CD4-positive, CD25-positive, alpha-beta regulatory T cell (primary cell): ENCODE data around the gene ADORA1. TPM values are rescaled to one million over a fixed set of nuclear protein-coding genes. Genes with fewer than 3 reads are reported as not detected.

Experiments
- ATAC-seq, 2 donors: fragments of 150-1000 bp; cut with Tn5 transposase; one replicate each; pipeline ENCODE4 v1.10.0; 2021; ENCODE audit warnings: low read depth in 2 of 2, moderate number of reproducible peaks in 2 of 2, moderate library complexity in 1 of 2
- DNase-seq, 3 donors: peaks; one replicate each; pipeline versions ENCODE4 v3.0.0 to v3.0.0-alpha.2; 2012 to 2022; ENCODE audit warnings: mixed read lengths in 1 of 3
- H3K27ac ChIP-seq: one replicate; pipeline ENCODE4 v1.7.0; 2013; ENCODE audit warnings: mild to moderate bottlenecking, low read length; ENCODE audit not compliant: insufficient read depth, poor library complexity, severe bottlenecking
- H3K27me3 ChIP-seq: one replicate; pipeline ENCODE4 v1.7.0; 2013; ENCODE audit warnings: low read length; ENCODE audit not compliant: control insufficient read depth, insufficient read depth
- H3K36me3 ChIP-seq: one replicate; pipeline ENCODE4 v1.7.0; 2013; ENCODE audit warnings: mild to moderate bottlenecking, low read length, moderate library complexity; ENCODE audit not compliant: control insufficient read depth, insufficient read depth
- H3K4me1 ChIP-seq: 2 replicates; pipeline ENCODE4 v1.7.0; 2013; ENCODE audit warnings: mild to moderate bottlenecking, low read length; ENCODE audit not compliant: insufficient read depth, control insufficient read depth, poor library complexity, severe bottlenecking
- H3K4me3 ChIP-seq: one replicate; pipeline ENCODE4 v1.7.0; 2013; ENCODE audit warnings: low read depth, mild to moderate bottlenecking, low read length, moderate library complexity
- H3K9me3 ChIP-seq, 2 experiments: 1 replicate in 1 of 2; 2 replicates in 1 of 2; pipeline ENCODE4 v1.7.0; 2013; ENCODE audit warnings: low read length in 2 of 2, mild to moderate bottlenecking in 1 of 2, moderate library complexity in 1 of 2; ENCODE audit not compliant: control insufficient read depth in 2 of 2
- H3K27ac Mint-ChIP-seq, 3 donors: one replicate each; pipeline ENCODE4 v1.8.0; 2020 to 2022; ENCODE audit warnings: mild to moderate bottlenecking in 3 of 3, mixed read lengths in 3 of 3, moderate library complexity in 2 of 3
- H3K27me3 Mint-ChIP-seq: one replicate; pipeline ENCODE4 v1.8.0; 2022; ENCODE audit warnings: mild to moderate bottlenecking, mixed read lengths
- H3K36me3 Mint-ChIP-seq: one replicate; pipeline ENCODE4 v1.8.0; 2020; ENCODE audit warnings: mixed read lengths
- H3K4me1 Mint-ChIP-seq, 4 donors: one replicate each; pipeline ENCODE4 v1.8.0; 2020 to 2022; ENCODE audit warnings: mixed read lengths in 4 of 4, mild to moderate bottlenecking in 1 of 4
- H3K4me3 Mint-ChIP-seq, 4 donors: one replicate each; pipeline ENCODE4 v1.8.0; 2020 to 2022; ENCODE audit warnings: mild to moderate bottlenecking in 4 of 4, mixed read lengths in 4 of 4, moderate library complexity in 3 of 4
- H3K9me3 Mint-ChIP-seq, 7 donors: one replicate each; pipeline ENCODE4 v1.8.0; 2020 to 2022; ENCODE audit warnings: mixed read lengths in 7 of 7, mild to moderate bottlenecking in 3 of 7, moderate library complexity in 2 of 7
- polyA plus RNA-seq, 4 donors: library from polyadenylated mRNA; unstranded; fragments of 300-500 nt; fragmentation: Illumina TruSeq; gene quantifications; one replicate each; pipeline ENCODE4 v1.2.3, GENCODE V29; 2021
- total RNA-seq: library from RNA; stranded (reverse); gene quantifications from one replicate; pipeline ENCODE4 v1.2.3, GENCODE V29; 2022

The ADORA1 gene
- total and polyA plus RNA-seq, 5 donors from 2014 or later, result not detected

DNA sequence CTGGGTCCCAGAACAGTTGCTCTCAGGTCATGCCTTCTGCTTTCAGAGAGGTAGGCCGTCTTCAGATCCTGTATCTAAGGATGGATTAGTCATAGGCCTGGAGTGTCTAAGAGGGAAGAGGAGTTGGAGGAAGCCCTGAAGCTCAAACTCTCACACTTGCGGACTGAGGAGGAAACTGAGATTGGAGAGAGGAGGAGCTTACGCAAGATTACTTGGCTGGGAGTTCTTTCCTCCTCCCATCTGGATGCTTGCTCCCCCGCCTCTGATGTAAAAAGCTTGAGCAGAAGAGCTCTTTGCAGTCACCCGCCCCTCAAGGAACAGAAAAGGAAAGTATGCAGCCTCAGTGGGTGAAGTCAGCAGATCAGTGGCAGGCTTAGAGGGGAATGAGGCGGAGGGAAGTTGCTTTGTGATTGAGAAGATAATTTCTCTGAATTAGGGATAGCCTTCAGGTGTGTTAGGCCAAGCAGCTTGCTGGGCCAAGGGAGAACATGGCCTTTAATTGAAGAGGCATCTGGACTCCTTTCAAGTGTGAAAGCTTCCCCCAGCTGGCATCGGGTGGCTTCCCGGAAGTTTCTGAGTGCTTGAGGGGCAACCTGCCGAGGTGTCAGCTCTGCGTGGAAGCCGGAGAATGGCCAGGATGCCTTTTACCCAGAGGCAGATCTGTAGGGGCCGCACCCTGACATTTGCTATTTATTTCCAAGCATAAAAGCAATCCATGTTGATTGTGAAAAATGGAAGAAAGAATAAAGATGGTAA lies 6.6 kb downstream of the ADORA1 start:
- no peak for DNase-seq
- no peak overlapping the region for H3K27ac ChIP-seq
- Mint-ChIP-seq H3K27me3 (peaks cover 23% of the 10 kb centered on the region), H3K27ac (no peak overlapping the region), H3K4me1 (no peaks in the 10 kb centered on the region), H3K9me3 (peaks cover 0 to 1% (median 0%) of the 10 kb centered on the region in 7 donors), H3K4me3 (no peak overlapping the region), H3K36me3 (no peaks in the 10 kb centered on the region)
- ATAC-seq, result no peak
- no peak overlapping the region for H3K4me3 ChIP-seq
- no peaks in the 10 kb centered on the region for H3K27me3 ChIP-seq
- H3K36me3 ChIP-seq, result no peaks in the 10 kb centered on the region
- H3K9me3 ChIP-seq, result no peaks in the 10 kb centered on the region
- no peaks in the 10 kb centered on the region for H3K4me1 ChIP-seq

GRCh38 chr1:203135636-203136305 lies 8.2 kb downstream of the ADORA1 start:
- no peaks in the 10 kb centered on the region for H3K4me1 Mint-ChIP-seq
- ATAC-seq (no peak), DNase-seq (no peak)
- Histone ChIP-seq H3K36me3 (no peaks in the 10 kb centered on the region), H3K27ac (no peak overlapping the region), H3K4me3 (no peak overlapping the region), H3K27me3 (no peaks in the 10 kb centered on the region), H3K4me1 (no peaks in the 10 kb centered on the region), H3K9me3 (no peaks in the 10 kb centered on the region)
- no peak overlapping the region for H3K4me3 Mint-ChIP-seq
- H3K27me3 Mint-ChIP-seq, result peaks cover 11% of the 10 kb centered on the region
- no peak overlapping the region for H3K27ac Mint-ChIP-seq
- H3K9me3 Mint-ChIP-seq, result peaks cover 0 to 1% (median 0%) of the 10 kb centered on the region in 7 donors
- H3K36me3 Mint-ChIP-seq, result no peaks in the 10 kb centered on the region

- ATAC-seq, result no peak
- no peaks in the 10 kb centered on the region for H3K4me1 Mint-ChIP-seq
Observed at GRCh38 chr1:203136409-203137042, 9.0 kb downstream of the ADORA1 start.

GRCh38 chr1:203137324-203137723 lies 9.8 kb downstream of the ADORA1 start:
- Mint-ChIP-seq H3K36me3 (no peaks in the 10 kb centered on the region), H3K9me3 (peaks cover 0 to 1% (median 0%) of the 10 kb centered on the region in 7 donors), H3K27ac (no peak overlapping the region), H3K27me3 (peaks cover 16% of the 10 kb centered on the region), H3K4me3 (no peak overlapping the region), H3K4me1 (no peaks in the 10 kb centered on the region)
- Histone ChIP-seq H3K27me3 (no peaks in the 10 kb centered on the region), H3K4me1 (no peaks in the 10 kb centered on the region), H3K27ac (no peak overlapping the region), H3K36me3 (no peaks in the 10 kb centered on the region), H3K4me3 (no peak overlapping the region), H3K9me3 (no peaks in the 10 kb centered on the region)
- no peak for DNase-seq
- ATAC-seq, result no peak

More at GRCh38 chr1:203136409-203137042, 9.0 kb downstream of the ADORA1 start:
- Histone ChIP-seq H3K27ac (no peak overlapping the region), H3K4me1 (no peaks in the 10 kb centered on the region), H3K27me3 (no peaks in the 10 kb centered on the region), H3K36me3 (no peaks in the 10 kb centered on the region), H3K9me3 (no peaks in the 10 kb centered on the region), H3K4me3 (no peak overlapping the region)
- Mint-ChIP-seq H3K36me3 (no peaks in the 10 kb centered on the region), H3K4me3 (no peak overlapping the region), H3K9me3 (peaks cover 0 to 1% (median 0%) of the 10 kb centered on the region in 7 donors), H3K27ac (no peak overlapping the region), H3K27me3 (peaks cover 11% of the 10 kb centered on the region)
- no peak for DNase-seq

DNA sequence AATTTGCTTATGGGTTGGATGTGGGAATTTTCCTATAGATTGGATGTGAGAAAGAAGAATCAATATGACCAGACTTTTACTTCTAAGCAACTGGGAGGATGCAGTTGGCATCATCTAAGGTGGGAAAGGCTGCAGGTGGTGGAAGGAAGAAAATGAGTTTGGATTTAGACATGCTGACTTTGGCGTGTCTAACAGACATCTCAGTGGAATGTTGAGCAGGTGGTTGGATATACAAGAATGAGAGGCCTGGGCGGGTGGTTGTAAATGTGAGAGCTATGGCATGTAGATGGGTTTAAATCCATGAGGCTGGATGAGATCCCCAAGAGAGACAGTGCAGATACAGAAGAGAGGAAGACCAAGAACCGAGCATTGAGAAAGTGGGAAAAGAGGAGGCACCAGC lies 10.5 kb downstream of the ADORA1 start:
- H3K4me3 ChIP-seq, result no peak overlapping the region
- no peaks in the 10 kb centered on the region for H3K36me3 ChIP-seq
- H3K27ac Mint-ChIP-seq, result no peak overlapping the region
- no peak overlapping the region for H3K4me3 Mint-ChIP-seq
- H3K9me3 Mint-ChIP-seq, result peaks cover 0 to 1% (median 0%) of the 10 kb centered on the region in 7 donors
- DNase-seq (no peak), ATAC-seq (no peak)
- no peak overlapping the region for H3K27ac ChIP-seq
- no peaks in the 10 kb centered on the region for H3K9me3 ChIP-seq
- H3K27me3 ChIP-seq, result no peaks in the 10 kb centered on the region
- no peaks in the 10 kb centered on the region for H3K4me1 Mint-ChIP-seq
- H3K27me3 Mint-ChIP-seq, result peaks cover 17% of the 10 kb centered on the region
- H3K36me3 Mint-ChIP-seq, result no peaks in the 10 kb centered on the region
- H3K4me1 ChIP-seq, result no peaks in the 10 kb centered on the region

GRCh38 chr1:203139976-203140475 lies 12.5 kb downstream of the ADORA1 start:
- DNase-seq (no peak), ATAC-seq (no peak)
- Mint-ChIP-seq H3K27ac (no peak overlapping the region), H3K4me1 (no peaks in the 10 kb centered on the region), H3K9me3 (peaks cover 0 to 6% (median 0%) of the 10 kb centered on the region in 7 donors), H3K36me3 (peaks cover 3% of the 10 kb centered on the region), H3K4me3 (no peak overlapping the region), H3K27me3 (peaks cover 13% of the 10 kb centered on the region)
- H3K4me3 ChIP-seq, result no peak overlapping the region
- no peak overlapping the region for H3K27ac ChIP-seq
- no peaks in the 10 kb centered on the region for H3K9me3 ChIP-seq
- no peaks in the 10 kb centered on the region for H3K36me3 ChIP-seq
- H3K4me1 ChIP-seq, result no peaks in the 10 kb centered on the region
- H3K27me3 ChIP-seq, result no peaks in the 10 kb centered on the region

DNA sequence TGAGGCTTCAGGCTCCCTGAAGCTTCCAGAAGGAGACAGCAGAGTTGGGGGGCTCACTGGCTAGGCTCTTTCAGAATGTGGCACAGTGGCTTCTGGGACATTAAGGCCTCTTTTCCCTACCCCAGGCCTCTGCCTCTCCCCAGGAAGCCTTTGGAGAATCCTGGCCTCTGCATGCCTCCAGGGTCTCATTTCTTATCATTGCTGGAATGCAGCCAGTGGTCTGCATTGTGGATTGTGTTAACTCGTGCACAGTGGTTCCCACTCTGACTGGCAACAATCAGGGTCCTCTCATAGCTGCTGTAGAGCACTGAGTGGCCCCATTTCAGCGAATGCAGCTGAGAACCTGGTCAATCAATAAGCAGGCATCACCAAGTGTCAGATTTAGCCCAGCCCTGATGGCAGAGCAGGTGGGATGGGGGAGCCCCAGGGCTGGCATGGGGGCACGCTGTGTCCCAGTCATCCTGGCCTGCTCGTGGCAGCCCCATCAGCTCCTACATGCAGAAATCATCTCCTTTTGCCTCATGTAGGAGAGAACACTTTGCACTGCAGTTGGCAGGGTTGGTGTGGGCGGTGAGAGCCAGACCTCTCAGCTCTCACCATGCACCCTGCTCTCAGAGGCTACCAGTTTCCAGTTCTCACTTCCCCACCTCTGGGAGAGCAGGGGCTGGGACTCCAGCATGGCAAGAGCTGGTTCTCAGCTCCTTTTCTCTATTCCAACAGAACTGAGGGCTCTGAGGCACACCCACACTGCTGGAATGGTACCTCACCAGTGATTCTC lies 13.4 kb downstream of the ADORA1 start:
- Mint-ChIP-seq H3K27me3 (peaks cover 13% of the 10 kb centered on the region), H3K9me3 (peaks cover 0 to 6% (median 0%) of the 10 kb centered on the region in 7 donors), H3K4me1 (no peaks in the 10 kb centered on the region)

More for the DNA sequence above, 13.4 kb downstream of the ADORA1 start:
- no peaks in the 10 kb centered on the region for H3K27me3 ChIP-seq
- Mint-ChIP-seq H3K4me3 (no peak overlapping the region), H3K36me3 (peaks cover 3% of the 10 kb centered on the region), H3K27ac (no peak overlapping the region)
- H3K9me3 ChIP-seq, result no peaks in the 10 kb centered on the region
- no peak overlapping the region for H3K4me3 ChIP-seq
- ATAC-seq, result no peak
- no peak overlapping the region for H3K27ac ChIP-seq
- no peaks in the 10 kb centered on the region for H3K36me3 ChIP-seq
- no peaks in the 10 kb centered on the region for H3K4me1 ChIP-seq
- DNase-seq, result no peak
